GM19395 (cell line): ENCODE measurements around the gene TNC.

ENCODE experiments used
- ATAC-seq: cut with Tn5 transposase; IDR thresholded peaks from one replicate; pipeline ENCODE4 v1.9.1; 2021; ENCODE audit warnings: mild to moderate bottlenecking, moderate library complexity; ENCODE audit not compliant: unreplicated experiment

Gene TNC

DNA sequence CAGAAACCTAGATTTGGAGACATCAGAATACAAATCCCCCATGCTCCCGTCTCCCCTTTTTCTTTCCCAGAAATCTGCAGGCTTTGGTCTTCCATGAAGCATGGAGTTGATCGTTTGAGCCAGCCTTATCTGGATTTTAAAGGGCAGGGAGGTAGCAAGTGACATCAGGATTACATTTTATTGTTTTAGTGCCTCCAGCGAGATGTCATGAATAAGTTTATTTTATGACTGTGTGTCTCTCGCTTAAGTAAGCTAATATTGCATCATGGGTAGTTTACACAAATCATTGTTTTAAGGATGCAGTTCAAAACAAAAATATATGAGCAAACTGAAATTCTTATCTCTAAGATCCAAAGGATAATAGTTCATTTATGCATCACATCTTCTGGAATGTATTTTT, 136.9 kb downstream of the TNC start:
- ATAC-seq, result no peak

DNA sequence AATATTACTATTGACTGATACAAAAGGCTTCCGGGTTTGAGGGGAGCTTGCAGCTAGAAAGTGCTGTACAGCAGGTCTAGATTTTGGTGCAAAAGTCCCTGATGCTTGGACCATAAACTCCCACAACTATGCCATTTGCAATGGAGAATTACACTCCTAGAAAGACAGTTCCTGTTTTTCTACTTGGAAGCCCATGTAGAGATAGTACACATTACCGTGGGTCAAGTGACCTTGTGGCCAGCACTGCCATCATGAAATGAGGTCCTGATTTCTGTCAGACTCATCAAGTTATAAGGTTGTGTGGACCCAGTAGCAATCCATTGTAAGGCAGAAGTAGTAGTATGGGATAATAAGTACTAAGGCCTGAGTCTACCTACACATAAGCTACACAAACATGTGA, 144.7 kb downstream of the TNC start:
- no peak for ATAC-seq

DNA sequence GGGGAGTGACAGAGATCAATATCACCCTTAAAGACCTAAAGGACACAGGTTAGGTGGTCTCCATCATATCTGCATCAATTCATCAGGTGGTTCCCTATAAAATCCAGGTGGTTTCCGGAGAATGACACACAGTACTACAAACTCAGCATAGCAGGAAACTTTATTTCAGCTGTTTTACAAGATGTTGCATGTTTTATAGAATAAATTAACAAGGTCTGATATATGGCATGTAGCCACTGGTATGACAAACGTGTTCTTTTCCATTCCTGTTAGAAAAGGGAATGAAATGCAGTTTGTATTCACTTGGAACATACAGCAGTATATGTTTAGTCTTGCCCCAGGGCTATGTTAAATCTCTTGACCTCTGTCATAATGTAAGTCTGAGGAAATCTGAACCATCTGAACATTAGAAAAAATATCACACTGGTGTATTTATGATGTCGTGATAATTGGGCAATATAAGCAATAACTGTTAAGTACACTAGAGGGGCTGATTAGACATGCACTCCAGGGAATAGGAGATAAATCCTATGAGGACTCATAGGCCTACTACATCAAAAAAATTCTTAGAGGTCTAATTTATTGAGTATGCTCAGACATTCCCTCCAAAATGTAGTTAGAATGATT, 145.3 kb downstream of the TNC start:
- no peak for ATAC-seq
